ENCODE data around the gene RNASE11.
A peak's percentile ranks its signal among the peaks of the same experiment; 100 is the strongest.
"Not testable (repeated sequence)": the region's sequence is repeated elsewhere in the genome, so short reads cannot be mapped to it uniquely, and the experiment has no call there.

RNASE11 gene

DNA sequence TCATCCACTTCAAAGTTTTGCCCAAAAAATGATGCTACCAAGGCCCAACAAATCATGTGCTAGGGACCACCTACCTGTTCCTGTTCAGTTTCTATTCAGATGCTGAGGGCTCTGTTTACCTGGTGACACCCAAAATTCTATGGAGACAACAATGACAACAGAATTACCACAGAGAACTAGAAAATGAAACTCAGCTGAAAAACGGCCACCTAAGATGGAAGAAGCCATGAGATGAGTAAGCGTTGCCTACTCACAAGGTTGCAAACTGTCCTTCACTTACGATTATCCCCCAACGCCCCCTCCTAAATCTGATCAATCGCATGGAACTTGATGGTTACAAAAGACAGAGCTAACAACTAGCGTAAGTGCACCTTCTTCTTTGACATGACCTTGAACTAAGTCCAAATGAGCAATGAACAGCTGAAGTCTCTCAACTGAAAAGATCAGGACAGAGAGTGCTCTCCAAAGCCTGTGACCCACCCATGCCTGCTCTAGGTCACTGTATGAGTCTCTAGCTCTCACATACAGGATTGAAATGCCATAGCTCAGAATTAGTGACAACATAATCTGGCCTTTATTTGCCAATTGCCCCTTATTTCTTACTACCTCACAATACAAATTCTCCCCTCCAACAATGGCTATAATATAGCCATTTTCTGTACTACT is at the start of gene RNASE11:
RNASE11 (minus strand) TSS at position 513 of the 666 bp plus-strand sequence.
- DNase-seq: no peak

DNA sequence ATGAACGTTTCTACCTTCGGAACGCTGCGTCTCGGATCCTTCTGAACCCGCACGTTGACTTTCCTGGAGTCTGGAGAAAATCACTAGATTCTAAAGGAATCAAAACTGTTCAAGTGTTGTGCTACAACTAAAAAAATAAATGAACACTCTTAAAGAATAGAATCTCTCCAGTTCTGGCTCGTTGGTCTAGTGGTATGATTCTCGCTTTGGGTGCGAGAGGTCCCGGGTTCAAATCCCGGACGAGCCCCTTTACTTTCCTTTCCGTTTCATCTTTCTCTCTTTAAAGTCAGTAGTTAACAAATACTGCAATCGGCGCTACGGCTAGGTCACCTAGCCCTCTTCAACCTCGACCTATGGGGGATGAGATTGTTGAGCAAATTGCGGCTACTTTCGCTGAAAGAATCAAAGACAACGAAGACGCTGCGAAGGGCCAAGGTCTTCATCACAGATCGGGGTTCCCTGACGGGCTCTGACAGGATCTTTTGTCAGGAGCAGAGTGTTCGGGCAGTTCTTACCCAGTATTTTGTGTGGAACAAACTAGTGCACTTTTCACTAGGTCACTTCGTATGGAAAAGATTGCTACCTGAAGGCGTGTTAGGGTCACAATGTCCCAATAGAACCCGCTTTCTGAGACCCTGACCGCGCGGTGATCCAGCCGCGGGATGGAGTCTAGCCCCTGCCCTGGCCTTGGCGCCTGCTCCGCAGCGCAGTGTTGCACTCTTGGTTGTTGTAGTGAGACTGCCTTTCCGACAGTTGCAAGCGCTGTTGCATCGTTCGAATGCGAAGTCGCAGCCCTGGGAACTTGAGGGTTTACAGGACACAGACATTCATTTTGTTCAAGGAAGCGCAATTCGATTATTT is 45.3 kb upstream of the RNASE11 start:
- peak; percentile 67 for DNase-seq

DNA sequence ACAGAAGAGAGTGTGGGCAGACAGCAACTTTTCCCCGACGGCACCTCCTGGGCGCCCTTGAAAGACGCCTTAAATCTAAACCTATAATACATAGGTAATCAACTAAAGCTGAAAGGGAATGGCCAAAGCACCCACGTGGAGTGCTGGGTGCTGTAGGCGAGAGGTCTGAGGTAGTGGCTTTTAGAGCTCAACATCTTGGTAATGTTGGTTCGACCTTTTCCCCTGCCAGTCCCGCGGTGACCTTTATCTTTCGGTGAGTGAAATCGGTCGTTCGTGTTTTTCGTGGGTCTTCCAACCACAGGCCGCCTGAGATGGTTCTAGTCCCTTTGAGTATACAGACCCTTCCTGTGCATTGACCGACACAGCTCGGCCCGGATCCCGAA is 44.6 kb upstream of the RNASE11 start:
- DNase-seq: no peak

DNA sequence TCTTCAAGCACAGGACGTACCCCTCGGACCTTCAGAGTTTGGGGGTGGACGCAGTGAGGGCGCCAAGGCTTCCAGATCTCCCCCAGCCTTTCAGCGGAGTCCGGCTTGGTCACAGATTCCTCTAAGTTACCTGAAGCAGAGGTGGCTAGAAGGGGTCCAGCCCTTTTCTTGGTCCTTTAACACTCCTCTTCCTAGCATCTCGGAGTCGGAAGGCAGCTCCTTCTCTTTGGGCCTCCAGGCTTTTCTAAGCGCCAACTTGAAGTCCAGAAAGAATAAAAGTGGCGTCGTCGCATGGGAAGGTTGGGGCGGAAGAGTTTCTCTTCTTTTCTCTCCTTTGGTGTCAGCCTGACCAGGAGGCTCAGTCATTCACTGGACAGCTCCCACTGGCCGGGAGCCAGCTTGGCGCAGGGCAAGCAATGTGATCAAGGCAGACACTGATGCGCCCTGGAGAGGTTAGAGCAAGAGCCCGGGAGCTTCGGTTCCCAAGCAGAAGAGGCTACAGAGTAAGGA is 44.1 kb upstream of the RNASE11 start:
- no peak for DNase-seq

DNA sequence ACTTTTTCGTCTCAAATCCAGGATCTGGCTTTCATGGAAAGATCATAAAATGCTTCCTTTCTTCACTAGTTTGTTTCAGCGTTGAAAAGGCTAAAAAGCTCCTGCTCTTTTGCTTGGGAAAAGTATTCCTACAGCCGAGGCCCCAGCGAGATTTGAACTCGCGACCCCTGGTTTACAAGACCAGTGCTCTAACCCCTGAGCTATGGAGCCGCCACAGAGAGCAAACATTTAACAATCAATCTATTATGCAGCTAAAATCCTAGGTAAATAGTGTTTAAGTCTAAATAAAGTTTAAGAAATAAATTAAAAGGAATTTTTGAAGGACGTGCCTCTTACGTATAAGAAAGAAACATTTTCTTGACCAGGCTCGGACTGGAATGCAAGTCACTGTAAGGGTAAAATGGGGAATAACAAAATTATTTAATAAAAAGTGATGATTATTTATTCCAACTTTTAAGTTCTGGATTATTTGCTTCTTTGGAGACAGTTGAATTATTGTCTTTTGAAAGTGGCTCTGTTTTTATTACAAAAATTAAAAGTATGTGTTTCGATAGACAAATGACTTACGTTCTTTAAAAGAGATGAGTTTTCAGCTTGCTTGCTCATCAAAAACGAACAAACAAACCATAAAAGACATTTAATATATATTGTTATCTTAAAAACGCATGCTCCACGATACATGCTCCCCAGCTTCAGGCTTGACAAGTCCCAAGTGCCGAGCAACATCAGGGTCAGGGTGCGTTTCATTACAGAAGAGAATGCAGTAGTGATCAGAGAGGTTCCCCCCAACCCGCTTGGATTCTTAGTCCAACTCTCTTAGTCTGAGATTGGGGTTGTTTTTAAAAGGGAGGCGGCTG is 43.5 kb upstream of the RNASE11 start:
- DNase-seq: peak; percentile 57

DNA sequence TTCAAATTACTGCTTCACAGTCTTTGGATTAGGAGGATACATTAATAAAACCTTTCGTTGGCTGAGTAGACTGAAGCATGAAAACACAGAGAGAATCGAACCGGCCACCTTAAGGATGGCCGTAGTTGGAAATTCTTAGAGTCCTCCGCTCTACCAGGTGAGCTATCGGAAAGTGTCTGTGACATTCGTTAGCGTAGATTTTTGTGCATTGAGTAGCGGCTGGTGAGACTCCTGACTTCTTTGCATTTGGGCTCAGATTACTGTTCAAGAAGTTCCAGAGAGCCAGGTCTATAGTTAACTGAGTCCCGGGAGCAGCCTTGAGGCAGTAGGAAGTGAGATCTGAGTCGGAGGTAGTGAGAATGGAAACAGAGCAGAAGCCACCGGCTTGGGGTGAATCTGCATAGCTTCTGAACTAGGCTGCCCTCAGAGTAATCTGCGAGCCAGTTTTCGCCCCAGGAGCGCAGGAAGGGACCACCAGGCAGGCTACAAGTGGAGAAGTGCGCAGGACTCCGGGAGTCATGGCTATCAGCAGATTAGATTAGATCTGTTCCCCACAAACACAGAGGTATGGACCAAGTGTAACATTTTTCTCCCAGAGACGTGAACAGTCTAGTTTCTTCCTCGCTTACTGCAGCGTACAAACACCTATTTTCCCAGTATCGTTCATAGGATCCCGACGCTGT is 42.7 kb upstream of the RNASE11 start:
- peak; percentile 67 for DNase-seq

DNA sequence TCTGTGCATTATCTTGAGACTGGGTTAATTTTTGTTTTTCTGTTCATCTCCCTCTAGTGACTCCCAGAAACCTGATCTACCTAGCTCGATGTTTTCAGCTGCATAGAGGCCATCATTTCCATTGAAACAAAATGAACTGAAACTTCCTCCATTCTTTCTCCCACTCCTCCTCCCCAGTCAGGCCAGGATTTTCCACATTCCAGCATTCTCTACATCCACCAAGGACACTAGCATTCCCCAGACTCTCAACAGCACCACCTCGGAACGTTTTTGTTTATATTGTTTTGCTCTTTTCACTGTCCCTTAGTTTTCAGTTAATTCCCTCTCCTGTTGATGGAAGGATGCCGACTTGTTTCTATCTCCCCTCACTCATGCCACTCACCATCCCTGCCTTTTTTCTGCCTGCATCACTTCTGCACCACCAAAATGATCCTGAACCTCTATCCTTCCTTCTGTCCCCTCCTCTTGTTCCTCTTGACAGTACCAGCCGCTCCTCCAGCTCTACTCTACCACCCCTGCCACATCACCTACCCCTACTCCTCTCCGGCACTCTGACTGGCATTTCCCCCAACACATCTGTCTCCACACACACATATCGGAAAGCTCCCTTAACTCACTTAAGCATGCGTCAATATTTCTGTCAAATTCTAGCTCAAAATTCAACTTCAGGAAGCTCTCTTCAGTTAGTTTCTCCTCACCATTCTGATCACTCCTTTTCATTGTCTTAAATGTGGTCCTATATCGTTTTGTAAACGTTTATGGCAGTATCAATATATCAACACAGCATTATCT is 40.5 kb upstream of the RNASE11 start:
- no peak for DNase-seq

DNA sequence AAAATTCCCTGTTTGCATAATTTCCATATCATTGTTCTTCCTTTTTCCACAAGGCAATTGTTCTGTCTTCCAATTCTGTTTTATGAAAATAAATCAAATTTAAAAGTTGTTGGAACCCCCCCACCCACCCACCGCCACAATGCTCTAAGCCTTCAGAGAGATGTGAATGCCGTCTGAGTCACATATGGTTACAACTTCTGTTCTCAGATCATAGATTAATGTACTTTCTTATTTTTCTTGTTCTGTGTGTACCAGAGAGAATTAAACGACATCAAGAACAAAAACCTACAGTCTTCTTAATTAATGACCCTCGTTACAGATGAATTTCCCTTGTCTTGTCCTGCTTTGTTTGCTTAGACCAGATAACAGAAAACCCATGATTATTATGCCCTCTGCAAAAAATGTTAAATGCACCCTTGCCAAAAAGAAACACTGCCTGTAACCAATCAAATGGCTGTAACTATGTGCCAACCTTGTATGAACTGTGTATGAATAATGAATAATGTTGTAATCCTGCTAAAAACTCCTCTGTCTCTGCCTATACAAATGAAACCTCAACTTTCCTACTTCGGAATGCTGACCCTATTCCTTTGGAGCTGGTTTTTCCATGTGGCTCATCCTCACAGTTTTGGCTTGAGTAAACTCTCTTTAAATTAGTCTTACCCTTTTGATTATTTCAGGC is 39.7 kb upstream of the RNASE11 start:
- DNase-seq: no peak

DNA sequence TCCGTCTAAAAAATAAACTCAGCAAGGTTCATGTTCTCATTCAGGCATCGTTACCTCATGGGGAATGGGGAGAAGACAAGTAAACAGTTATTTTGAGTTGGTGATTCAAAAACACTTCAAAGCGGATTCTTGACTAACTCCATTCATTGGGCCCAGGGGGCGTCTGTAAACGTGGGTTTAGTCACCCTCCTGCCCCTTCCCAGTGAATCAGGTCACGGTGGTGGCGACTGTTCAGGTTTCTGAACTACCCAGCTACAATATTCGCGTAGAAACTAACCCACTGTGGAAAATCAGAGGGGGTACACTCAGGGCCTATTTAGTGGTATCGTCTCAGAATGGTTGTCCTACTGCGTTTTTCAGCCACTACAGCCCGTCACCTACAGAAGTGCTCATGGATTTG is 38.5 kb upstream of the RNASE11 start:
- no peak for DNase-seq

DNA sequence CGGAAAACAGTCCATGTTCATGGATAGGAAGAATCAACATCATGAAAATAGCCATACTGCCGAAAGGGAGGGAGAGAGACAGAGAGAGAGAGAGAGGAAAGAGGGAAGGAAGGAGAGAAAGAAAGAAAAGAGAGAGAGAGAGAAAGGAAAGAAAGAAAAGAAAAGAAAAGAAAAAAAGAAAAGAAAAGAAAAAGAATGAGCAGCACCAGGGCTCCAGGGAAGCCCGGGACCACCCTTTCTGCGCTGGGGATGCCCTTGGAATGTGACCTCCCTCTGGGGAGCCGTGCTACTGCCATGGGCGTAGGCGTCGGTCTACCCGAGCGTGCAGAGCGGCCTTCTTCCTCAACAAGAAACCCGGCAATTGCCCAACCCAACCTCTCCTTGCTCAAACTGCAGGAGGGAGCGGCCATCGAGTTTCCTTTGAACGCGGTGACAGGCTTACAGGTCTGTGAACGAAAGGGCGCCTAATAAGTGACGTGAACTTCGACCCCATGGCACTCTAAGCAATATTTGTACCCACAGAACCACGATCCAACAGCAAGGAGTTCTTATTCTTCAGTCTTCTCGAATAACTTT is 36.8 kb upstream of the RNASE11 start:
- no peak for DNase-seq

DNA sequence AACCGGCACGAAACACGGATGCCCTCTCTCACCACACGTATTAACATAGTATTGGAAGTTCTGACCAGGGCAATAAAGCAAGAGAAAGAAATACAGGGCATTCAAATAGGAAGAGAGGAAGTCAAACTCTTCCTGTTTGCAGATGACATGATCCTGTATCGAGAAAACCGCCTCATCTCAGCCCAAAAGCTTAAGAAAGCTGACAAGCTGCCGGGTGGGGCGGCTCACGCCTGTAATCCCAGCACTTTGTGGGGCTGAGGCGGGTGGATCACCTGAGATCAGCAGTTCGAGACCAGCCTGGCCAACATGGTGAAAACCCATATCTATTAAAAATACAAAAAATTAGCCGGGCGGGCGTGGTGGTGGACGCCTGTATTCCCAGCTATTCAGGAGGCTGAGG is 36.0 kb upstream of the RNASE11 start:
- no peak for DNase-seq

DNA sequence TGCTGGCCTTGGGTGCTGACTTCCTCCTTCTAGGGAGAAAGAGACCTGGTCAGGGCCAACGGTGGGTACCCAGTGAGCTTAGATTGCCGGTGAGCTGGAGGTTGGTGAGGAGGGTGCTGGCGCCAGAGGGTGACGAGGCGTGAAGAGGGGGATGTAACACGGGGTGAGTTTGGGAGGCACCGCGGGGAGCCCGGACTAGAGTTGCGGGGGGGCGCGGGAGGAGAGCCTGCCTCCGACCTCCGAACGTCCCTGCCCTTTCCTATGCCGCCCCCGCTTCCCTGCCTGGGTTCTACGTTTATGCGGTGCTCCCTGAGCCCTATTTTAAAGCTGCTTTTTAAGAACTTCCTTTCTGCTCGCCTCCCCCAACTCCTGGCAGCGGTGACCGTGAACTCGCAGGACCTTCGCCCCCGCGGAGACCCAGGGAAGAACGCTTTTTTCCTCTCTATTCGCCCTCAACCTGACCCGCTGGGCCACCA is 35.1 kb upstream of the RNASE11 start:
- no peak for DNase-seq

DNA sequence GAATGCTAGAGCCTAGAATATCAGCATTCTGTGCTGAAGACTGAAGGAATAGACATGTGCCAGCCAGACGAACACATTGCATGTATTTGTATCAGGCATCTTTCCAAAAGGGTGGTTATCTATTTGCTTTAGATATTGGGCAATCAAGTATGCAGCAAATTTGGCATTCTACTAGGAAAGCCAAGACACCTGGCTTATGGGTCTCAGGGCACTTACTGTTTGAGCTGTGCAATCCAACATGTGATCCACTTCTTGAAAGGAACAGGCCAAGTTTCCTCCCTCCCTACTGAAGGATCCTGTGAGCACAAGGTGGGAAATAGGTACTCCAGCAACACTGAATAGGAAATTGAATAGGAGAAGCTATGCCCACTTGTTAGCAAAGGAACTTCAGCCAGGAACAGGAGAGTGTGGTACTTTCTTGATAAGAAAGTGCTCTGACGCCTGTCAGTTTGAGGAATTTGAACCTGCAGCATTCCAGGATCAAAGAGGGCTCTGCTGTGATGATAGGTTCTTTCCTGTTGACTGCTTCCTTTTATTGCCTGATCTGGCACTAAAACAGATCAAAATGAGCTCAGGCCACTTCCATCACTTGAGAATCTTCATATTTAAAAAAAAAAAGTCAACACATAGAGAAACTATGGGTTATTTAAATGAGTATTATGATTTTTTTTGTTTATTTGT is 33.1 kb upstream of the RNASE11 start:
- no peak for DNase-seq

DNA sequence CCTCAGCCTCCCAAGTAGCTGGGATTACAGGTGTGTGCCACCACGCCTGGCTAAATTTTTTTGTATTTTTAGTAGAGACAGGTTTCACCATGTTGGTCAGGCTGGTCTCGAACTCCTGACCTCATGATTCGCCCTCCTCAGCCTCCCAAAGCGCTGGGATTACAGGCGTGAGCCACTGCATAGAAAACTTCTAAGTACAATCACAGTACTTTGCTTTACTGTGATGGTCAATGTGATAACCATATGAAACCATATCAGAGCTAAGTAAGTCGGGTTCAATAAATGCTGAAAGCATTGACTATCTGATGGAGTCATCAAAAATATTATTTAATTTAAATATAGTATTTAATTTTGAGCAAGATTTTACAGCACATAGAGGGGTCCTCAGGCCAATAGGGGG is 31.9 kb upstream of the RNASE11 start:
- DNase-seq: not testable (repeated sequence)

DNA sequence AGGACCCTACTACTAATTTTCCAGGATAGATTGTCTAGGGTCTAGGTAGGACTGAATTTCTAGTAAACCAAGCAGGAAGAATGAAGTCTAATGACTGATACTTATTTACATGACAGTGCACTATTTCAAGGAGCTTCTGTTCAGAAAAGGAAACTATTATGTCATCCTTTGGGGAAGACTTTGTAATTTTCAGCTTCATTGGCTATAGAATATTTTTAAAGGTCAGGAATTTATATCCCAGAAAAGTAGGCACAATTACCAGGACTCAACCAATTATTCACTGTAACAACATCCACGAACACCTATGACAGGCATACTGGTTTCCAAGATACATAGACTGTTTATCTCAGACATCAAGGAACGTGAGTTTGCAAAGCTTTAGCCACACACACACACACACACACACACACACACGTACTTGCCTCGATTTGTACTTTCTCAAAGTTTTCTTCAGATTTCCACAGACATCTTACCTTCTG is 30.5 kb upstream of the RNASE11 start:
- no peak for DNase-seq

DNA sequence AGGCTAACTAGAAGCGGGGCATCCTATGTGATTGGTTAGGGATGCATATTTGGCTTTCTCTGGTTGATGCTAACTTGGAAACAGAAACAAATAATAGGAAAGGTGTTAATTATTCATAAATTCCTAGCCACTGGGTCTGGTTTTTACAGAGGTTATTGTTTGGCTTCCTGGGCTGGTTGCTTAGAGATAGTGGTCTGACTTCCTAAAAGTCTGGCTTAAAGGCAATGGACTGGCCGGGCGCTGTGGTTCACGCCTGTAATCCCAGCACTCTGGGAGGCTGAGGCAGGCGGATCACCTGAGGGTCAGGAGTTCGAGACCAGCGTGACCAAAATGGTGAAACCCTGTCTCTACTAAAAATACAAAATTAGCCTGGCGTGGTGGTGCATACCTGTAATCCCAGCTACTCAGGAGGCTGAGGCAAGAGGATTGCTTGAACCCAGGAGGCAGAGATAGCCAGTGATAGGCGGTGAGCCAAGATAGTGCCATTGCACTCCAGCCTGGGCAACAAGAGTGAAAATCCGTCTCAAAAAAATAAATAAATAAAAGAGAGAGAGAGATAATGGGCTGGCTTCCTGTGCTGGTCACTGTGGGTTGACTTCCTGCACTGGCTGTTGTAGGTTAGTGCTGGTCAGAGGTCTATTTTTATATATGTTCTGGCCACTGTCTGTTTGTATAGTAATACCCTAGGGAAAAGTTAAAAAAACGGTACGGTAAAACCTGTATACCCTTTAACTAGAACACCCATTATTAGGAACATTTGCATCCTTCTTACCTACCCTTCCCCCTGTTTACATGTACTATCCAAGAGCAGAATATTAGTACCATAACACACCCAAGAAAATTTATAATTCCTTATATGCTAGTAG is 29.6 kb upstream of the RNASE11 start:
- DNase-seq: no peak

DNA sequence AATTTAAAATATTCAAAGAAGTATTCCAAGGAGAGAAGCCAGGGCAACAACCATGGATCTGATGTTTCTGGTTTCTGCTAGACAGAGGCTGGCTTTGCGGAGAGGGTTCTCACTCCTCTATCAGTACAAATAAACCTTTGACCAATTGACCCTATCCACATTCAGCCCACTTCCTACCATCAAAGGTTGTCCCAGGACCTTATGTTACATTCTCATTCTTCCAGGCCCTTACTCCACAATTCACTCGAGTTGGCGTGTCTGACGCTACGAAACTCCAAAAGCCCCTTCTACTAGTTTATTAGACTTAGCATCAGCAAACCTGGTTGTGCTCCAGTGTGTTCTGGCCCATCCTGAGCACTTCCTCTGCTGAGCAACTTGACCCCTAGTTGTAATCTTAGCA is 28.2 kb upstream of the RNASE11 start:
- no peak for DNase-seq

DNA sequence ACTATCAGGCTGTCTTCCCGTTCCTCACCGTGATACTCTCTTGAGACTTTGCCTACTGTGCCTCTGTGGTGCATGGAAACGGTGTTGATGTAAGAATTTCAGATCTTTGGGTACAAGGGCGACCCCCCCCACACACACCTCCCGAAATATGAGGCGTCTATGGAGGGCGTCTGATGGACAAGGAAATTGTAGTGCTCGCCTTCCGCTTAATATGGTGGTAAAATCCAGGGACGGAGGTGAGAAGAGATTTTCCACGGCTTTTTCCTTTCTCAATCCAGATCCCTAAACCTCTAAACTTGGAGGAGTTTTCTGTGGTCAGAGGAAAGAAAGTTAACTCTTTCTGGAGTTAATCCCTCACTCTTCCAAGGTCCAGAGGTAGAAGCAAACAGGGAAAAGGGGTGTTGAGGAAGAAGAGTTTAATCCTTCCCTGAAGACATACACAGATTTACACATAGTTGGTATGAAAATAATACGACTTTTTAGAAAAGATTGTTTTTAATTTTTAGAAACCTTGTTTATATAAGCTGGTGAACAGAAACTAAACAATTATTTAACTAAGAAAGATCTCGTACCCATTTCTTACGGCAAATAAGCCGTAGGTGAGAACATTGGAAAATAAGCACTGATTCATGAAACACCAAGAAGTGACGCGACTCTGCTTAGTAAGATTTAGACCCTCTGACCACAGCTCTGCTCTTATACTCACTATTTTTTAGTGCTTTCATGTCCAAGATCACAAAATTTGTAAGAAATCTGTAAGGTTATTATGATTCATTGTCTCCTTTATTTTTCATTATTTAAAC is 26.4 kb upstream of the RNASE11 start:
- no peak for DNase-seq
